ENCODE results near the gene ZNF311.
A peak's percentile ranks its signal among the peaks of the same experiment; 100 is the strongest.
"Not testable (repeated sequence)": the region's sequence is repeated elsewhere in the genome, so short reads cannot be mapped to it uniquely, and the experiment has no call there.

The ZNF311 gene

GRCh38 chr6:28982476-28983266 lies 22.4 kb downstream of the ZNF311 start:
- no peak for DNase-seq

- DNase-seq = peak; percentile 72
Measured at GRCh38 chr6:28981833-28982475, 23.2 kb downstream of the ZNF311 start.

- DNase-seq = peak; percentile 75
Measured at GRCh38 chr6:28981431-28981832, 23.7 kb downstream of the ZNF311 start.

- peak; percentile 23 for DNase-seq
Measured at GRCh38 chr6:28980852-28981430, 24.2 kb downstream of the ZNF311 start.

- no peak for DNase-seq
Measured at GRCh38 chr6:28980137-28980851, 24.8 kb downstream of the ZNF311 start.

GRCh38 chr6:28979679-28980078 lies 25.4 kb downstream of the ZNF311 start:
- DNase-seq = no peak

- DNase-seq = no peak
Measured at GRCh38 chr6:28978959-28979561, 26.1 kb downstream of the ZNF311 start.

- no peak for DNase-seq
Measured at GRCh38 chr6:28978133-28978491, 27.0 kb downstream of the ZNF311 start.

GRCh38 chr6:28977341-28978132 lies 27.6 kb downstream of the ZNF311 start:
- DNase-seq = no peak

GRCh38 chr6:28976677-28977076 lies 28.4 kb downstream of the ZNF311 start:
- no peak for DNase-seq

GRCh38 chr6:28974505-28974904 lies 30.6 kb downstream of the ZNF311 start:
- DNase-seq = no peak

- DNase-seq = not testable (repeated sequence)
Measured at GRCh38 chr6:28970056-28970455, 35.1 kb downstream of the ZNF311 start.

GRCh38 chr6:28969129-28969528 lies 36.0 kb downstream of the ZNF311 start:
- no peak for DNase-seq

- no peak for DNase-seq
Measured at GRCh38 chr6:28968476-28968875, 36.6 kb downstream of the ZNF311 start.

- no peak for DNase-seq
Measured at GRCh38 chr6:28965706-28966105, 39.4 kb downstream of the ZNF311 start.

GRCh38 chr6:28960846-28961500 lies 44.1 kb downstream of the ZNF311 start:
- no peak for DNase-seq

- DNase-seq = not testable (repeated sequence)
Measured at GRCh38 chr6:28958561-28959243, 46.4 kb downstream of the ZNF311 start.

- DNase-seq = not testable (repeated sequence)
Measured at GRCh38 chr6:28957795-28958314, 47.3 kb downstream of the ZNF311 start.

- DNase-seq = no peak
Measured at GRCh38 chr6:28956331-28956730, 48.8 kb downstream of the ZNF311 start.

- DNase-seq = no peak
Measured at GRCh38 chr6:28953585-28954258, 51.4 kb downstream of the ZNF311 start.
